HepG2 (cell line): ENCODE results near the gene UAP1L1. TPM values are rescaled to one million over a fixed set of nuclear protein-coding genes. Genes with fewer than 3 reads are reported as not detected.

ENCODE experiments used
- ARID2 ChIP-seq: sonication (generic); formaldehyde crosslinking; IDR thresholded peaks from 2 replicates; pipeline ENCODE4 v1.8.1; 2022; ENCODE audit warnings: mild to moderate bottlenecking, missing genetic modification reagents, borderline replicate concordance
- ATF1 ChIP-seq: IDR thresholded peaks from 2 replicates; pipeline ENCODE4 v1.6.1; 2016; ENCODE audit warnings: mild to moderate bottlenecking, control low read depth
- GABPA ChIP-seq, 2 experiments: IDR thresholded peaks; 2 replicates each; pipeline ENCODE4 v1.6.1; 2011 to 2016; ENCODE audit warnings: low read depth in 2 of 2, low read length in 1 of 2, missing biosample characterization in 1 of 2, missing genetic modification characterization in 1 of 2
- HDAC2 ChIP-seq: sonication (generic); formaldehyde crosslinking; IDR thresholded peaks from 2 replicates; pipeline ENCODE4 v1.4.0; 2020; ENCODE audit warnings: missing genetic modification reagents
- HOXA3 ChIP-seq: sonication (generic); formaldehyde crosslinking; IDR thresholded peaks from 2 replicates; pipeline ENCODE4 v1.5.0; 2020; ENCODE audit warnings: missing genetic modification reagents
- IKZF1 ChIP-seq: fragments of 450-650 bp; IDR thresholded peaks from 2 replicates; pipeline ENCODE4 v1.7.1; 2016
- JUND ChIP-seq: sonication (generic); formaldehyde crosslinking; IDR thresholded peaks from 2 replicates; pipeline ENCODE4 v1.8.0; 2022; ENCODE audit warnings: mild to moderate bottlenecking, missing genetic modification reagents
- PLSCR1 ChIP-seq: sonication (generic); formaldehyde crosslinking; IDR thresholded peaks from 2 replicates; pipeline ENCODE4 v1.5.0; 2020; ENCODE audit warnings: missing genetic modification reagents, mild to moderate bottlenecking, borderline replicate concordance
- PRDM10 ChIP-seq: sonication (generic); formaldehyde crosslinking; IDR thresholded peaks from 2 replicates; pipeline ENCODE4 v1.4.0; 2020; ENCODE audit warnings: low read depth, missing genetic modification reagents
- SALL2 ChIP-seq: sonication (generic); formaldehyde crosslinking; IDR thresholded peaks from 2 replicates; pipeline ENCODE4 v1.8.1; 2023; ENCODE audit warnings: mild to moderate bottlenecking, missing genetic modification reagents, inconsistent platforms
- TRIM24 ChIP-seq: sonication (generic); formaldehyde crosslinking; IDR thresholded peaks from 2 replicates; pipeline ENCODE4 v1.8.0; 2022; ENCODE audit warnings: mild to moderate bottlenecking, missing genetic modification reagents
- XRCC5 ChIP-seq: fragments of 200-400 bp; formaldehyde crosslinking; optimal IDR thresholded peaks from 2 replicates; pipeline ENCODE3; 2017; ENCODE audit warnings: mild to moderate bottlenecking, low read length
- ZBTB46 ChIP-seq: sonication (generic); formaldehyde crosslinking; IDR thresholded peaks from 2 replicates; pipeline ENCODE4 v1.4.0; 2020; ENCODE audit warnings: mild to moderate bottlenecking, missing genetic modification reagents, borderline replicate concordance
- ZBTB49 ChIP-seq: sonication (generic); formaldehyde crosslinking; IDR thresholded peaks from 2 replicates; pipeline ENCODE4 v1.4.0; 2020; ENCODE audit warnings: missing genetic modification reagents, borderline replicate concordance
- ZNF3 ChIP-seq: IDR thresholded peaks from 2 replicates; pipeline ENCODE4 v1.7.0; 2017; ENCODE audit warnings: inconsistent platforms
- ZNF503 ChIP-seq: sonication (generic); formaldehyde crosslinking; IDR thresholded peaks from 2 replicates; pipeline ENCODE4 v1.4.0; 2020; ENCODE audit warnings: missing genetic modification reagents
- ZNF552 ChIP-seq: sonication (generic); formaldehyde crosslinking; IDR thresholded peaks from 2 replicates; pipeline ENCODE4 v1.9.0; 2022; ENCODE audit warnings: missing genetic modification reagents, mild to moderate bottlenecking, borderline replicate concordance
- ZNF614 ChIP-seq: IDR thresholded peaks from 2 replicates; pipeline ENCODE4 v1.6.1; 2018; ENCODE audit warnings: missing biosample characterization, missing genetic modification reagents, inconsistent platforms, borderline replicate concordance
- ZNF784 ChIP-seq: sonication (generic); formaldehyde crosslinking; IDR thresholded peaks from 2 replicates; pipeline ENCODE4 v1.5.1; 2020; ENCODE audit warnings: missing genetic modification reagents, mild to moderate bottlenecking, borderline replicate concordance
- polyA plus RNA-seq, 8 experiments: library from polyadenylated mRNA; depleted of rRNA in 3 of 8; stranded (reverse) in 7 of 8; unstranded in 1 of 8; fragments of >200 nt; fragmentation: Illumina TruSeq in 4 of 8; extraction: Trizol in 4 of 8; gene quantifications; 2 replicates each; pipeline versions ENCODE4 v1.2.1 to v1.2.3, GENCODE V29; 2011 to 2016; ENCODE audit warnings: low read depth in 4 of 8, missing spikeins in 1 of 8, mixed read lengths in 1 of 8; ENCODE audit not compliant: insufficient read depth in 1 of 8
- total RNA-seq, 5 experiments: library from RNA; depleted of rRNA; stranded (reverse); fragments of >200 nt; fragmentation: Illumina TruSeq; extraction: Trizol; gene quantifications; 2 replicates each; pipeline ENCODE4 v1.2.3, GENCODE V29; 2016; ENCODE audit warnings: low read depth in 1 of 5

Gene UAP1L1
- total and polyA plus RNA-seq, 2 of the 13 experiments (the other 11 are each of a cell fraction or from before 2014, with no cell fraction given) = 5.4 to 6.4 TPM

GRCh38 chr9:137070906-137071275, 6.4 kb upstream of the UAP1L1 start (continued):
- TF ChIP-seq ZNF503 = no peak
- no peak for TF ChIP-seq ZBTB46
- peak; percentile 59 for TF ChIP-seq XRCC5
- no peak for TF ChIP-seq ZBTB49 (CRISPR knock-in tag)
- no peak for TF ChIP-seq GABPA (IDR thresholded peaks at IDR 0.05; ENCODE audit: low read depth, low read length)
- TF ChIP-seq GABPA (CRISPR knock-in tag; IDR thresholded peaks at IDR 0.05; ENCODE audit: low read depth) = no peak
- no peak for TF ChIP-seq PRDM10
- no peak for TF ChIP-seq PLSCR1 (CRISPR knock-in tag)
- no peak for TF ChIP-seq IKZF1
- no peak for TF ChIP-seq ZNF3
- 0 out of 2 replicates have a peak, but pooled peaks have one; percentile 4 for TF ChIP-seq HDAC2 (CRISPR knock-in tag)
- TF ChIP-seq ARID2 (CRISPR knock-in tag) = no peak
- TF ChIP-seq ZNF614 (CRISPR knock-in tag) = peak; percentile 32; the same call in 1 of the 2 replicates
- no peak for TF ChIP-seq ATF1 (CRISPR knock-in tag)
- no peak for TF ChIP-seq ZNF552 (CRISPR knock-in tag)
- TF ChIP-seq HOXA3 = no peak
- no peak for TF ChIP-seq ZNF784
- TF ChIP-seq SALL2 (CRISPR knock-in tag) = no peak
- no peak for TF ChIP-seq JUND
- no peak for TF ChIP-seq TRIM24 (CRISPR knock-in tag)
